WTC11 (cell line): ENCODE results near the gene SPTLC3. TPM values are rescaled to one million over a fixed set of nuclear protein-coding genes. Genes with fewer than 3 reads are reported as not detected.

Experiments used
- ATAC-seq: fragments of 200-7000 bp; cut with Tn5 transposase; 2 replicates; pipeline ENCODE4 v1.10.0; 2021; ENCODE audit warnings: mild to moderate bottlenecking, moderate library complexity
- CTCF ChIA-PET: fragments of 300-600 bp; sonication (Branson Sonifier 250); formaldehyde crosslinking; loops from one replicate; lab custom pipeline; 2021; ENCODE audit warnings: antibody characterized with exemption; lab: Charles Lee
- POLR2A ChIA-PET: fragments of 350-600 bp; sonication (Branson Sonifier 250); formaldehyde crosslinking; loops from one replicate; lab custom pipeline; 2021; ENCODE audit warnings: antibody characterized with exemption; lab: Charles Lee
- DNase-seq: peaks from one replicate; pipeline ENCODE4 v3.0.0; 2021; ENCODE audit warnings: low spot score
- H3K27ac Mint-ChIP-seq: 2 replicates; pipeline ENCODE4 v1.8.0; 2021; ENCODE audit warnings: mixed read lengths
- H3K27me3 Mint-ChIP-seq: 2 replicates; pipeline ENCODE4 v1.8.0; 2021; ENCODE audit warnings: low read depth, mild to moderate bottlenecking, moderate library complexity, mixed read lengths
- H3K36me3 Mint-ChIP-seq: 2 replicates; pipeline ENCODE4 v1.8.0; 2021; ENCODE audit warnings: mixed read lengths
- H3K4me1 Mint-ChIP-seq: 2 replicates; pipeline ENCODE4 v1.8.0; 2022; ENCODE audit warnings: mixed read lengths
- H3K4me3 Mint-ChIP-seq: 2 replicates; pipeline ENCODE4 v1.8.0; 2021; ENCODE audit warnings: mild to moderate bottlenecking, moderate library complexity, mixed read lengths
- H3K9me3 Mint-ChIP-seq: 2 replicates; pipeline ENCODE4 v1.8.0; 2021; ENCODE audit warnings: mixed read lengths
- ATF3 ChIP-seq: sonication (generic); formaldehyde crosslinking; conservative IDR thresholded peaks from 2 replicates; pipeline ENCODE4 v1.8.1; 2022; ENCODE audit warnings: mild to moderate bottlenecking, missing genetic modification reagents
- CBFB ChIP-seq: sonication (generic); formaldehyde crosslinking; IDR thresholded peaks from 2 replicates; pipeline ENCODE4 v1.8.1; 2022; ENCODE audit warnings: mild to moderate bottlenecking, low read depth, missing genetic modification reagents
- ERG ChIP-seq: fragments of 250-450 bp; sonication (Bioruptor Pico); IDR thresholded peaks from 2 replicates; pipeline ENCODE4 v1.8.0; 2021; ENCODE audit warnings: mild to moderate bottlenecking
- ESRRA ChIP-seq: sonication (generic); formaldehyde crosslinking; IDR thresholded peaks from 2 replicates; pipeline ENCODE4 v1.8.1; 2022; ENCODE audit warnings: mild to moderate bottlenecking, missing genetic modification reagents, borderline replicate concordance
- GABPB1 ChIP-seq: sonication (generic); formaldehyde crosslinking; IDR thresholded peaks from 2 replicates; pipeline ENCODE4 v1.8.1; 2023; ENCODE audit warnings: mild to moderate bottlenecking, missing genetic modification reagents
- HMGA2 ChIP-seq: fragments of 250-450 bp; sonication (Bioruptor Pico); IDR thresholded peaks from 2 replicates; pipeline ENCODE4 v1.4.0; 2021; ENCODE audit warnings: mild to moderate bottlenecking, moderate library complexity
- IRF1 ChIP-seq: sonication (generic); formaldehyde crosslinking; IDR thresholded peaks from 2 replicates; pipeline ENCODE4 v1.8.0; 2023; ENCODE audit warnings: missing genetic modification reagents
- NFATC4 ChIP-seq: fragments of 250-450 bp; sonication (Bioruptor Pico); IDR thresholded peaks from 2 replicates; pipeline ENCODE4 v1.9.0; 2021; ENCODE audit warnings: mild to moderate bottlenecking
- NFE2L1 ChIP-seq: sonication (generic); formaldehyde crosslinking; IDR thresholded peaks from 2 replicates; pipeline ENCODE4 v1.8.1; 2023; ENCODE audit warnings: missing genetic modification reagents
- NFYB ChIP-seq: sonication (generic); formaldehyde crosslinking; conservative IDR thresholded peaks from 2 replicates; pipeline ENCODE4 v1.8.0; 2022; ENCODE audit warnings: low read depth, missing genetic modification reagents
- RELA ChIP-seq: sonication (generic); formaldehyde crosslinking; IDR thresholded peaks from 2 replicates; pipeline ENCODE4 v1.8.1; 2022; ENCODE audit warnings: missing genetic modification reagents, mild to moderate bottlenecking, borderline replicate concordance
- ZNF121 ChIP-seq: sonication (generic); formaldehyde crosslinking; IDR thresholded peaks from 2 replicates; pipeline ENCODE4 v1.8.0; 2023; ENCODE audit warnings: missing genetic modification reagents
- ZNF219 ChIP-seq: sonication (generic); formaldehyde crosslinking; IDR thresholded peaks from 2 replicates; pipeline ENCODE4 v1.8.0; 2023; ENCODE audit warnings: missing genetic modification reagents, mild to moderate bottlenecking, borderline replicate concordance
- ZSCAN18 ChIP-seq: fragments of 250-450 bp; sonication (Bioruptor Pico); IDR thresholded peaks from 2 replicates; pipeline ENCODE4 v2.1.2; 2022; ENCODE audit warnings: mild to moderate bottlenecking, moderate library complexity
- total RNA-seq: library from RNA; stranded (reverse); gene quantifications from 3 replicates; pipeline ENCODE4 v1.2.3, GENCODE V29; 2021
- TF ChIP-seq, protein P1 (sequence below): sonication (generic); formaldehyde crosslinking; IDR thresholded peaks from 2 replicates; pipeline ENCODE4 v1.8.0; 2022; ENCODE audit warnings: mild to moderate bottlenecking, missing genetic modification reagents
- TF ChIP-seq, protein P2 (sequence below): sonication (generic); formaldehyde crosslinking; IDR thresholded peaks from 2 replicates; pipeline ENCODE4 v1.8.0; 2022; ENCODE audit warnings: mild to moderate bottlenecking, missing genetic modification reagents
- TF ChIP-seq, protein P3 (sequence below): fragments of 250-450 bp; sonication (Bioruptor Pico); conservative IDR thresholded peaks from 2 replicates; pipeline ENCODE4 v1.9.0; 2021; ENCODE audit warnings: mild to moderate bottlenecking
- TF ChIP-seq, protein P4 (sequence below): sonication (generic); formaldehyde crosslinking; IDR thresholded peaks from 2 replicates; pipeline ENCODE4 v1.8.1; 2022; ENCODE audit warnings: missing genetic modification reagents, borderline replicate concordance

The SPTLC3 gene
- total RNA-seq, 1 experiment from 2014 or later = 0.13 TPM

- Mint-ChIP-seq H3K27me3 (no peaks in the 10 kb centered on the region; the same call in 1 of the 2 replicates), H3K27ac (no peak overlapping the region), H3K36me3 (no peaks in the 10 kb centered on the region), H3K4me1 (peaks cover 14% of the 10 kb centered on the region), H3K4me3 (no peak overlapping the region), H3K9me3 (peaks cover 5% of the 10 kb centered on the region)
- POLR2A ChIA-PET = no interaction called here
- no peak for TF ChIP-seq CBFB (CRISPR knock-in tag)
- no peak for TF ChIP-seq ERG (CRISPR knock-in tag)
- no peak for TF ChIP-seq ZSCAN18 (CRISPR knock-in tag)
- no peak for TF ChIP-seq ZNF219 (CRISPR knock-in tag)
- TF ChIP-seq, protein P1, sequence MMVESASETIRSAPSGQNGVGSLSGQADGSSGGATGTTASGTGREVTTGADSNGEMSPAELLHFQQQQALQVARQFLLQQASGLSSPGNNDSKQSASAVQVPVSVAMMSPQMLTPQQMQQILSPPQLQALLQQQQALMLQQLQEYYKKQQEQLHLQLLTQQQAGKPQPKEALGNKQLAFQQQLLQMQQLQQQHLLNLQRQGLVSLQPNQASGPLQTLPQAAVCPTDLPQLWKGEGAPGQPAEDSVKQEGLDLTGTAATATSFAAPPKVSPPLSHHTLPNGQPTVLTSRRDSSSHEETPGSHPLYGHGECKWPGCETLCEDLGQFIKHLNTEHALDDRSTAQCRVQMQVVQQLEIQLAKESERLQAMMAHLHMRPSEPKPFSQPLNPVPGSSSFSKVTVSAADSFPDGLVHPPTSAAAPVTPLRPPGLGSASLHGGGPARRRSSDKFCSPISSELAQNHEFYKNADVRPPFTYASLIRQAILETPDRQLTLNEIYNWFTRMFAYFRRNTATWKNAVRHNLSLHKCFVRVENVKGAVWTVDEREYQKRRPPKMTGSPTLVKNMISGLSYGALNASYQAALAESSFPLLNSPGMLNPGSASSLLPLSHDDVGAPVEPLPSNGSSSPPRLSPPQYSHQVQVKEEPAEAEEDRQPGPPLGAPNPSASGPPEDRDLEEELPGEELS (CRISPR knock-in tag) = no peak
- TF ChIP-seq ZNF121 (CRISPR knock-in tag) = no peak
- no peak for TF ChIP-seq RELA
- TF ChIP-seq ESRRA (CRISPR knock-in tag) = no peak
- TF ChIP-seq IRF1 = no peak
- TF ChIP-seq HMGA2 (CRISPR knock-in tag) = no peak
- no peak for TF ChIP-seq NFATC4 (CRISPR knock-in tag)
- TF ChIP-seq ATF3 (CRISPR knock-in tag) = no peak
- TF ChIP-seq NFE2L1 (CRISPR knock-in tag) = no peak
- TF ChIP-seq, protein P2, sequence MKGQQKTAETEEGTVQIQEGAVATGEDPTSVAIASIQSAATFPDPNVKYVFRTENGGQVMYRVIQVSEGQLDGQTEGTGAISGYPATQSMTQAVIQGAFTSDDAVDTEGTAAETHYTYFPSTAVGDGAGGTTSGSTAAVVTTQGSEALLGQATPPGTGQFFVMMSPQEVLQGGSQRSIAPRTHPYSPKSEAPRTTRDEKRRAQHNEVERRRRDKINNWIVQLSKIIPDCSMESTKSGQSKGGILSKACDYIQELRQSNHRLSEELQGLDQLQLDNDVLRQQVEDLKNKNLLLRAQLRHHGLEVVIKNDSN (CRISPR knock-in tag) = no peak
- TF ChIP-seq NFYB (CRISPR knock-in tag) = no peak
- TF ChIP-seq GABPB1 (CRISPR knock-in tag) = no peak
- TF ChIP-seq, protein P3, sequence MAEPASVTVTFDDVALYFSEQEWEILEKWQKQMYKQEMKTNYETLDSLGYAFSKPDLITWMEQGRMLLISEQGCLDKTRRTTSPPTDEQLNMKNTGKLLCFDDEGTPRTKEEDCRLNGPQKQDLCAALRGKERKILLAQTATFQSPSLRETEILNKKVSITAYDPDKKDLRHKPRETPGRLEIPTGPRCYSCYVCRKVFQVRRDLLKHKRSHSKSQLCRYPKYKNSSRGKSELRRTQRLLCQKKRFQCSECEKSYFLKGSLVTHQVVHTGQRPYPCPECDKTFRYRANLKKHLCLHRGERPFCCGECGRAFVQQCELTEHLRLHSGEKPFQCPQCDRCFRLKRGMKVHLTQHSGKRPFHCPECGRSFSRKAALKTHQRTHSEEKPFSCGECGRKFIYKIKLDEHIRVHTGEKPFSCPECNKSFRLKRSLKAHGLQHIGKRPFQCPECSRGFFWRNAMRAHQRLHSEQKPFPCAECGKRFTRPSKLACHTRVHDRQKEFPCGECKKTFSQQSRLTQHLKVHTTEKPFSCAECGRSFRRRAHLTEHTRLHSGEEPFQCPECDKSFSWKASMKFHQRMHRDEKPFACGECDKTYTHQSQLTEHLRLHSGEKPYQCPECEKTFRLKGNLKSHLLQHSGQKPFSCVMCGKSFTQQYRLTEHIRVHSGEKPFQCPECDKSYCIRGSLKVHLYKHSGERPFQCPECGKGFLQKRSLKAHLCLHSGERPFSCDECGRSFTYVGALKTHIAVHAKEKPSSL (CRISPR knock-in tag) = no peak
- TF ChIP-seq, protein P4, sequence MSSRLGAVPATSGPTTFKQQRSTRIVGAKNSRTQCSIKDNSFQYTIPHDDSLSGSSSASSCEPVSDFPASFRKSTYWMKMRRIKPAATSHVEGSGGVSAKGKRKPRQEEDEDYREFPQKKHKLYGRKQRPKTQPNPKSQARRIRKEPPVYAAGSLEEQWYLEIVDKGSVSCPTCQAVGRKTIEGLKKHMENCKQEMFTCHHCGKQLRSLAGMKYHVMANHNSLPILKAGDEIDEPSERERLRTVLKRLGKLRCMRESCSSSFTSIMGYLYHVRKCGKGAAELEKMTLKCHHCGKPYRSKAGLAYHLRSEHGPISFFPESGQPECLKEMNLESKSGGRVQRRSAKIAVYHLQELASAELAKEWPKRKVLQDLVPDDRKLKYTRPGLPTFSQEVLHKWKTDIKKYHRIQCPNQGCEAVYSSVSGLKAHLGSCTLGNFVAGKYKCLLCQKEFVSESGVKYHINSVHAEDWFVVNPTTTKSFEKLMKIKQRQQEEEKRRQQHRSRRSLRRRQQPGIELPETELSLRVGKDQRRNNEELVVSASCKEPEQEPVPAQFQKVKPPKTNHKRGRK (CRISPR knock-in tag) = no peak
- CTCF ChIA-PET = interaction anchor here (2.7 kb wide), 1 partner anchor 80 kb away, joined by 9 read pairs; no protein-coding TSS in a partner anchor
- DNase-seq = no peak
- ATAC-seq = no peak
Observed at GRCh38 chr20:13180986-13181889, 172.5 kb downstream of the SPTLC3 start.
